Activated CD4-positive, alpha-beta T cell treated with anti-CD3 and anti-CD28 coated beads for 4 hours (primary cell): Measurements from ENCODE around the gene SENP6.
"Not testable (repeated sequence)": the region's sequence is repeated elsewhere in the genome, so short reads cannot be mapped to it uniquely, and the experiment has no call there.

Source experiments
- DNase-seq, 2 donors: peaks; one replicate each; pipeline ENCODE4 v3.0.0-alpha.2; 2020

The SENP6 gene

GRCh38 chr6:75601304-75602245 lies at the start of gene SENP6:
TSS of gene SENP6 (plus strand) at chr6:75601880. CDS start at chr6:75602525, 645 bp downstream.
- peak; percentile 70 to 78 for DNase-seq

- DNase-seq: no peak
These were observed 45.4 kb upstream of the SENP6 start for GRCh38 chr6:75556240-75556639.

GRCh38 chr6:75557068-75557467 lies 44.6 kb upstream of the SENP6 start:
- DNase-seq: no peak

GRCh38 chr6:75563032-75563431 lies 38.6 kb upstream of the SENP6 start:
- DNase-seq: peak; percentile 2

- no peak for DNase-seq
These were observed 35.4 kb upstream of the SENP6 start for GRCh38 chr6:75566137-75566767.

- no peak for DNase-seq
These were observed 33.6 kb upstream of the SENP6 start for GRCh38 chr6:75568100-75568499.

GRCh38 chr6:75568965-75569364 lies 32.7 kb upstream of the SENP6 start:
- no peak for DNase-seq

GRCh38 chr6:75570671-75571070 lies 31.0 kb upstream of the SENP6 start:
- DNase-seq: not testable (repeated sequence)

GRCh38 chr6:75572072-75572471 lies 29.6 kb upstream of the SENP6 start:
- no peak for DNase-seq

GRCh38 chr6:75579951-75580350 lies 21.7 kb upstream of the SENP6 start:
- DNase-seq: no peak

- no peak for DNase-seq
These were observed 20.4 kb upstream of the SENP6 start for GRCh38 chr6:75581231-75581630.

GRCh38 chr6:75584552-75584951 lies 17.1 kb upstream of the SENP6 start:
- DNase-seq: not testable (repeated sequence)

- DNase-seq: no peak
These were observed 12.7 kb upstream of the SENP6 start for GRCh38 chr6:75588948-75589347.

GRCh38 chr6:75590370-75590769 lies 11.3 kb upstream of the SENP6 start:
- no peak for DNase-seq

GRCh38 chr6:75596380-75596779 lies 5.3 kb upstream of the SENP6 start:
- DNase-seq: not testable (repeated sequence)

GRCh38 chr6:75600768-75601167 lies 912 bp upstream of the SENP6 start:
- no peak for DNase-seq

- peak; percentile 65 to 68 for DNase-seq
These were observed 796 bp downstream of the SENP6 start for GRCh38 chr6:75602246-75603105.

- no peak for DNase-seq
These were observed 1.4 kb downstream of the SENP6 start for GRCh38 chr6:75603106-75603420.

- no peak for DNase-seq
These were observed 2.6 kb downstream of the SENP6 start for GRCh38 chr6:75604294-75604693.

GRCh38 chr6:75605635-75606034 lies 4.0 kb downstream of the SENP6 start:
- no peak for DNase-seq

- DNase-seq: no peak
These were observed 6.6 kb downstream of the SENP6 start for GRCh38 chr6:75608304-75608703.

GRCh38 chr6:75608956-75609533 lies 7.4 kb downstream of the SENP6 start:
- DNase-seq: no peak
